ENCODE data around the gene CAVIN2. TPM values are rescaled to one million over a fixed set of nuclear protein-coding genes. Genes with fewer than 3 reads are reported as not detected.

The CAVIN2 gene
- total and polyA plus RNA-seq, 9 of the 15 experiments (the other 6 are each of a cell fraction or from before 2014, with no cell fraction given) = 20.6 to 92.4 (median 69.0) TPM

- TF ChIP-seq ZHX1 (conservative IDR thresholded peaks at IDR 0.05; ENCODE audit: low read length) = no peak
Observed at GRCh38 chr2:191878548-191879279, 31.8 kb upstream of the CAVIN2 start (continued).

- no peaks in the 10 kb centered on the region for H3K36me3 ChIP-seq (ENCODE audit: control insufficient read depth, insufficient read depth, low read length)
- H3K27ac ChIP-seq (ENCODE audit: extremely low read depth, low read depth, low read length) = no peak overlapping the region
- no peak overlapping the region for H3K4me3 ChIP-seq
- ChIA-PET POLR2A (no interaction called here), CTCF (ENCODE audit: low intra/inter-chr PET ratio) (no interaction called here)
- no peaks in the 10 kb centered on the region for H3K9me1 ChIP-seq (ENCODE audit: control insufficient read depth, insufficient read depth, low read length)
- no peaks in the 10 kb centered on the region for H3K27me3 ChIP-seq (ENCODE audit: control insufficient read depth in 2 of 2, insufficient read depth in 2 of 2, low read length in 2 of 2)
- 87% methylated on average over 4 of the region's 4 CpGs for WGBS (ENCODE audit: insufficient coverage, low coverage, missing lambda C conversion rate)
- DNase-seq (ENCODE audit: extremely low read depth in 1 of 4, low spot score in 3 of 4) (no peak), ATAC-seq (no peak), FAIRE-seq (no peak)
- no peaks in the 10 kb centered on the region for H3K9me3 ChIP-seq (replicated peaks; ENCODE audit: control insufficient read depth, insufficient read depth, low read depth, low read length)
- no peak overlapping the region for H3K4me2 ChIP-seq (ENCODE audit: insufficient read depth, low read length)
- H3K9ac ChIP-seq (ENCODE audit: insufficient read depth in 1 of 2, low read depth in 2 of 2, low read length in 2 of 2) = no peak overlapping the region
- 0 out of 2 replicates have a peak, but pooled peaks have one; percentile 23 for TF ChIP-seq IRF9 (tag; IDR thresholded peaks at IDR 0.05)
- TF ChIP-seq POLR3G (IDR thresholded peaks at IDR 0.05; ENCODE audit: extremely low read depth, insufficient read length, insufficient replicate concordance) = no peak
- peak; percentile 93 for TF ChIP-seq CEBPB (tag; IDR thresholded peaks at IDR 0.05)
- TF ChIP-seq THAP7 (CRISPR knock-in tag; IDR thresholded peaks at IDR 0.05) = no peak
- no peak for TF ChIP-seq RBM25 (IDR thresholded peaks at IDR 0.05; ENCODE audit: low read depth, low read length, severe bottlenecking)
- TF ChIP-seq CEBPG (CRISPR knock-in tag; IDR thresholded peaks at IDR 0.05) = no peak
- peak; percentile 62 to 96 for TF ChIP-seq CEBPG (tag; conservative IDR thresholded peaks at IDR 0.05 in 1 of 2, IDR thresholded peaks at IDR 0.05 in 1 of 2)
- TF ChIP-seq SRSF7 (optimal IDR thresholded peaks at IDR 0.05; ENCODE audit: low read depth, low read length) = no peak
- no peak for TF ChIP-seq PHTF2 (CRISPR knock-in tag; IDR thresholded peaks at IDR 0.05)
- TF ChIP-seq AFF1 (IDR thresholded peaks at IDR 0.05; ENCODE audit: low read depth in 1 of 2, partially characterized antibody in 2 of 2) = no peak
- BruUV-seq (replicated peaks) = no TSS peak
- H4K20me1 ChIP-seq (replicated peaks; ENCODE audit: control insufficient read depth, insufficient read depth, low read length) = no peaks in the 10 kb centered on the region
- H3K4me1 ChIP-seq (replicated peaks in 1 of 2; ENCODE audit: control insufficient read depth in 2 of 2, insufficient read depth in 2 of 2, low read length in 2 of 2) = peaks cover 0 to 5% of the 10 kb centered on the region in 2 experiments; a peak in 2 of 5 replicates
- no peak overlapping the region for H2AFZ ChIP-seq (ENCODE audit: low read depth, low read length)
- in situ Hi-C loops (cut with MboI) (no loop called here), intact Hi-C loops (cut with micrococcal nuclease) (no loop called here)
- H3K79me2 ChIP-seq (ENCODE audit: control insufficient read depth, insufficient read depth, low read length) = no peaks in the 10 kb centered on the region
Observed at GRCh38 chr2:191877875-191878274, 31.0 kb upstream of the CAVIN2 start.

Data from K562 (cell line).